WTC11 (cell line): ENCODE data around the gene YEATS2. TPM values are rescaled to one million over a fixed set of nuclear protein-coding genes. Genes with fewer than 3 reads are reported as not detected.

Experiments
- ATAC-seq: fragments of 200-7000 bp; cut with Tn5 transposase; 2 replicates; pipeline ENCODE4 v1.10.0; 2021; ENCODE audit warnings: mild to moderate bottlenecking, moderate library complexity
- CTCF ChIA-PET: fragments of 300-600 bp; sonication (Branson Sonifier 250); formaldehyde crosslinking; loops from one replicate; lab custom pipeline; 2021; ENCODE audit warnings: antibody characterized with exemption; lab: Charles Lee
- POLR2A ChIA-PET: fragments of 350-600 bp; sonication (Branson Sonifier 250); formaldehyde crosslinking; loops from one replicate; lab custom pipeline; 2021; ENCODE audit warnings: antibody characterized with exemption; lab: Charles Lee
- DNase-seq: peaks from one replicate; pipeline ENCODE4 v3.0.0; 2021; ENCODE audit warnings: low spot score
- H3K27ac Mint-ChIP-seq: 2 replicates; pipeline ENCODE4 v1.8.0; 2021; ENCODE audit warnings: mixed read lengths
- H3K27me3 Mint-ChIP-seq: 2 replicates; pipeline ENCODE4 v1.8.0; 2021; ENCODE audit warnings: low read depth, mild to moderate bottlenecking, moderate library complexity, mixed read lengths
- H3K36me3 Mint-ChIP-seq: 2 replicates; pipeline ENCODE4 v1.8.0; 2021; ENCODE audit warnings: mixed read lengths
- H3K4me1 Mint-ChIP-seq: 2 replicates; pipeline ENCODE4 v1.8.0; 2022; ENCODE audit warnings: mixed read lengths
- H3K4me3 Mint-ChIP-seq: 2 replicates; pipeline ENCODE4 v1.8.0; 2021; ENCODE audit warnings: mild to moderate bottlenecking, moderate library complexity, mixed read lengths
- H3K9me3 Mint-ChIP-seq: 2 replicates; pipeline ENCODE4 v1.8.0; 2021; ENCODE audit warnings: mixed read lengths
- ATF3 ChIP-seq: sonication (generic); formaldehyde crosslinking; conservative IDR thresholded peaks from 2 replicates; pipeline ENCODE4 v1.8.1; 2022; ENCODE audit warnings: mild to moderate bottlenecking, missing genetic modification reagents
- CREM ChIP-seq: sonication (generic); formaldehyde crosslinking; IDR thresholded peaks from 2 replicates; pipeline ENCODE4 v1.8.1; 2022; ENCODE audit warnings: mild to moderate bottlenecking, missing genetic modification reagents, moderate library complexity
- ERG ChIP-seq: fragments of 250-450 bp; sonication (Bioruptor Pico); IDR thresholded peaks from 2 replicates; pipeline ENCODE4 v1.8.0; 2021; ENCODE audit warnings: mild to moderate bottlenecking
- ESRRA ChIP-seq: sonication (generic); formaldehyde crosslinking; IDR thresholded peaks from 2 replicates; pipeline ENCODE4 v1.8.1; 2022; ENCODE audit warnings: mild to moderate bottlenecking, missing genetic modification reagents, borderline replicate concordance
- FOXP1 ChIP-seq: sonication (generic); formaldehyde crosslinking; IDR thresholded peaks from 2 replicates; pipeline ENCODE4 v1.8.0; 2022; ENCODE audit warnings: missing genetic modification reagents, mild to moderate bottlenecking, moderate library complexity, borderline replicate concordance
- KAT7 ChIP-seq: sonication (generic); formaldehyde crosslinking; IDR thresholded peaks from 2 replicates; pipeline ENCODE4 v1.8.1; 2023; ENCODE audit warnings: missing genetic modification reagents, mild to moderate bottlenecking, borderline replicate concordance
- MXD4 ChIP-seq: fragments of 250-450 bp; sonication (Bioruptor Pico); IDR thresholded peaks from 2 replicates; pipeline ENCODE4 v1.8.0; 2021; ENCODE audit warnings: mild to moderate bottlenecking, moderate library complexity, borderline replicate concordance
- NFYB ChIP-seq: sonication (generic); formaldehyde crosslinking; conservative IDR thresholded peaks from 2 replicates; pipeline ENCODE4 v1.8.0; 2022; ENCODE audit warnings: low read depth, missing genetic modification reagents
- PREB ChIP-seq: sonication (generic); formaldehyde crosslinking; IDR thresholded peaks from 2 replicates; pipeline ENCODE4 v1.8.1; 2022; ENCODE audit warnings: mild to moderate bottlenecking, missing genetic modification reagents, moderate library complexity, borderline replicate concordance
- PRRX2 ChIP-seq: fragments of 250-450 bp; sonication (Bioruptor Pico); IDR thresholded peaks from 2 replicates; pipeline ENCODE4 v1.8.0; 2021; ENCODE audit warnings: mild to moderate bottlenecking
- RORB ChIP-seq: fragments of 250-450 bp; sonication (Bioruptor Pico); IDR thresholded peaks from 2 replicates; pipeline ENCODE4 v1.9.0; 2021; ENCODE audit warnings: mild to moderate bottlenecking
- SOX15 ChIP-seq: fragments of 250-450 bp; sonication (Bioruptor Pico); IDR thresholded peaks from 2 replicates; pipeline ENCODE4 v1.9.0; 2021; ENCODE audit warnings: mild to moderate bottlenecking
- ZBTB21 ChIP-seq: sonication (generic); formaldehyde crosslinking; IDR thresholded peaks from 2 replicates; pipeline ENCODE4 v1.8.1; 2023; ENCODE audit warnings: mild to moderate bottlenecking, missing genetic modification reagents, borderline replicate concordance
- ZBTB43 ChIP-seq: sonication (generic); formaldehyde crosslinking; IDR thresholded peaks from 2 replicates; pipeline ENCODE4 v1.8.1; 2023; ENCODE audit warnings: mild to moderate bottlenecking, missing genetic modification reagents
- ZNF219 ChIP-seq: sonication (generic); formaldehyde crosslinking; IDR thresholded peaks from 2 replicates; pipeline ENCODE4 v1.8.0; 2023; ENCODE audit warnings: missing genetic modification reagents, mild to moderate bottlenecking, borderline replicate concordance
- ZNF263 ChIP-seq: sonication (generic); formaldehyde crosslinking; IDR thresholded peaks from 2 replicates; pipeline ENCODE4 v1.8.1; 2022; ENCODE audit warnings: low read depth, mild to moderate bottlenecking, moderate library complexity, missing genetic modification reagents
- ZNF423 ChIP-seq: fragments of 250-450 bp; sonication (Bioruptor Pico); IDR thresholded peaks from 2 replicates; pipeline ENCODE4 v2.1.2; 2022; ENCODE audit warnings: mild to moderate bottlenecking, moderate library complexity
- total RNA-seq: library from RNA; stranded (reverse); gene quantifications from 3 replicates; pipeline ENCODE4 v1.2.3, GENCODE V29; 2021
- TF ChIP-seq, protein P1 (sequence below): fragments of 250-450 bp; sonication (Bioruptor Pico); conservative IDR thresholded peaks from 2 replicates; pipeline ENCODE4 v1.9.0; 2021; ENCODE audit warnings: mild to moderate bottlenecking
- TF ChIP-seq, protein P2 (sequence below): sonication (generic); formaldehyde crosslinking; IDR thresholded peaks from 2 replicates; pipeline ENCODE4 v1.8.0; 2022; ENCODE audit warnings: mild to moderate bottlenecking, missing genetic modification reagents
- TF ChIP-seq, protein P3 (sequence below): sonication (generic); formaldehyde crosslinking; IDR thresholded peaks from 2 replicates; pipeline ENCODE4 v1.8.0; 2023; ENCODE audit warnings: missing genetic modification reagents

Gene YEATS2
- total RNA-seq, 1 experiment from 2014 or later: 42.5 TPM

DNA sequence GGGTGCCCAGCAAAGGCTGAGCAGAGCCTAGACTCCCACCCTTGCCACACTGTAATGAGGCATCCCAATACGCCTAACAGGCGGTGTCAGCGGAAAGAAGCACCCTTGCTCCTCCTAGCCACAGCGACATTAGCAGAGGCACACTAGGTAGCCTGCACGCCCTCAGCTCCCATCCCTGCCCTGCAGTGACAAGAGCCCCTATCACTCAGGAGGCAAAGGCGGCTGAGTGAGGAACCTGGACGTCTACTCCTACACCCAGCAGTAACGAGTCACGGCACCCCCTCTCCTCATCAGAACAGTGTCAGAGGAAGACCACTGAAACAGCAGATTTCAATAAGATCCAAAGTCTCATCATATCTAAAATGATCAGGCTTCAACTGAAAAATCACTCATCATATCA lies 139.8 kb downstream of the YEATS2 start (continued):
- TF ChIP-seq ZBTB43 (CRISPR knock-in tag): no peak
- no peak for TF ChIP-seq ZNF219 (CRISPR knock-in tag)
- TF ChIP-seq PRRX2 (CRISPR knock-in tag): no peak
- no peak for TF ChIP-seq ZNF263
- no peak for TF ChIP-seq ATF3 (CRISPR knock-in tag)
- TF ChIP-seq KAT7: no peak

DNA sequence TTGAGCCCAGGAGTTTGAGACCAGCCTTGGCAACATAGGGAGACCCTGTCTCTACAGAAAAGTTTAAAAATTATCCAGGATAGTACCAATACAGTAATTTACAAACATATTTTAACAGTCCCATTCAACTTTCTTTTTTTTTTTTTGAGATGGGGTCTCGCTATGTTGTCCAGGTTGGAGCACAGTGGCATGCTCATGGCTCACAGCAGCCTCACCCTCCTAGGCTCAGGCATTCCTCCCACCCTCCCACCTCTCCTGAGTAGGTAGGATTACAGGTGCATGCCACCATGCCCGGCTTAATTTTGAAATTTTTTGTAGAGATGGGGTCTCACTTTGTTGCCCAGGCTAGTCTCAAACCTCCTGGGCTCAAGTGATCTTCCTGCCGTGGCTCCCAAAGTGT lies 140.3 kb downstream of the YEATS2 start:
- Mint-ChIP-seq H3K4me3 (no peak overlapping the region), H3K27ac (no peak overlapping the region), H3K9me3 (no peaks in the 10 kb centered on the region), H3K27me3 (no peaks in the 10 kb centered on the region), H3K4me1 (no peaks in the 10 kb centered on the region), H3K36me3 (peaks cover 50% of the 10 kb centered on the region)
- TF ChIP-seq ZNF423 (CRISPR knock-in tag): no peak
- no peak for TF ChIP-seq ZBTB21
- TF ChIP-seq, protein P1, sequence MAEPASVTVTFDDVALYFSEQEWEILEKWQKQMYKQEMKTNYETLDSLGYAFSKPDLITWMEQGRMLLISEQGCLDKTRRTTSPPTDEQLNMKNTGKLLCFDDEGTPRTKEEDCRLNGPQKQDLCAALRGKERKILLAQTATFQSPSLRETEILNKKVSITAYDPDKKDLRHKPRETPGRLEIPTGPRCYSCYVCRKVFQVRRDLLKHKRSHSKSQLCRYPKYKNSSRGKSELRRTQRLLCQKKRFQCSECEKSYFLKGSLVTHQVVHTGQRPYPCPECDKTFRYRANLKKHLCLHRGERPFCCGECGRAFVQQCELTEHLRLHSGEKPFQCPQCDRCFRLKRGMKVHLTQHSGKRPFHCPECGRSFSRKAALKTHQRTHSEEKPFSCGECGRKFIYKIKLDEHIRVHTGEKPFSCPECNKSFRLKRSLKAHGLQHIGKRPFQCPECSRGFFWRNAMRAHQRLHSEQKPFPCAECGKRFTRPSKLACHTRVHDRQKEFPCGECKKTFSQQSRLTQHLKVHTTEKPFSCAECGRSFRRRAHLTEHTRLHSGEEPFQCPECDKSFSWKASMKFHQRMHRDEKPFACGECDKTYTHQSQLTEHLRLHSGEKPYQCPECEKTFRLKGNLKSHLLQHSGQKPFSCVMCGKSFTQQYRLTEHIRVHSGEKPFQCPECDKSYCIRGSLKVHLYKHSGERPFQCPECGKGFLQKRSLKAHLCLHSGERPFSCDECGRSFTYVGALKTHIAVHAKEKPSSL (CRISPR knock-in tag): no peak
- no peak for TF ChIP-seq FOXP1 (CRISPR knock-in tag)
- TF ChIP-seq, protein P2, sequence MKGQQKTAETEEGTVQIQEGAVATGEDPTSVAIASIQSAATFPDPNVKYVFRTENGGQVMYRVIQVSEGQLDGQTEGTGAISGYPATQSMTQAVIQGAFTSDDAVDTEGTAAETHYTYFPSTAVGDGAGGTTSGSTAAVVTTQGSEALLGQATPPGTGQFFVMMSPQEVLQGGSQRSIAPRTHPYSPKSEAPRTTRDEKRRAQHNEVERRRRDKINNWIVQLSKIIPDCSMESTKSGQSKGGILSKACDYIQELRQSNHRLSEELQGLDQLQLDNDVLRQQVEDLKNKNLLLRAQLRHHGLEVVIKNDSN (CRISPR knock-in tag): no peak
- TF ChIP-seq CREM (CRISPR knock-in tag): no peak
- no peak for TF ChIP-seq NFYB
- no peak for TF ChIP-seq ERG (CRISPR knock-in tag)
- TF ChIP-seq, protein P3, sequence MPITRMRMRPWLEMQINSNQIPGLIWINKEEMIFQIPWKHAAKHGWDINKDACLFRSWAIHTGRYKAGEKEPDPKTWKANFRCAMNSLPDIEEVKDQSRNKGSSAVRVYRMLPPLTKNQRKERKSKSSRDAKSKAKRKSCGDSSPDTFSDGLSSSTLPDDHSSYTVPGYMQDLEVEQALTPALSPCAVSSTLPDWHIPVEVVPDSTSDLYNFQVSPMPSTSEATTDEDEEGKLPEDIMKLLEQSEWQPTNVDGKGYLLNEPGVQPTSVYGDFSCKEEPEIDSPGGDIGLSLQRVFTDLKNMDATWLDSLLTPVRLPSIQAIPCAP: no peak
- TF ChIP-seq PREB (CRISPR knock-in tag): no peak
- no peak for TF ChIP-seq RORB (CRISPR knock-in tag)
- TF ChIP-seq ZNF263: no peak
- TF ChIP-seq ESRRA (CRISPR knock-in tag): no peak
- no peak for TF ChIP-seq MXD4
- TF ChIP-seq SOX15: no peak
- ChIA-PET POLR2A (no interaction called here), CTCF (no interaction called here)
- ATAC-seq (no peak), DNase-seq (no peak)
